C4-2B (cell line): ENCODE results near the gene PARP2.

ENCODE experiments used
- CTCF ChIP-seq: fragments of 450-650 bp; conservative IDR thresholded peaks from 2 replicates; pipeline ENCODE4 v1.5.1; 2017; ENCODE audit warnings: mild to moderate bottlenecking
- ZFX ChIP-seq: fragments of 450-650 bp; IDR thresholded peaks from 2 replicates; pipeline ENCODE4 v1.6.1; 2017

- TF ChIP-seq CTCF: no peak
- TF ChIP-seq ZFX: no peak
Measured at GRCh38 chr14:20331053-20331613, 12.3 kb upstream of the PARP2 start.
